OCI-LY1 (cell line): ENCODE measurements around the gene GNAL.

Experiments
- EZH2 ChIP-seq: fragments of 200-600 bp; sonication (generic), shearing (Covaris generic); IDR thresholded peaks from 2 replicates; pipeline ENCODE4 v1.8.0; 2017; ENCODE audit warnings: borderline replicate concordance, mixed run types, mild to moderate bottlenecking, antibody characterized with exemption, low read length, moderate library complexity, mixed read lengths
- TF ChIP-seq, protein P1 (sequence below): fragments of 200-600 bp; sonication (generic), shearing (Covaris generic); IDR thresholded peaks from 2 replicates; pipeline ENCODE4 v1.5.1; 2017; ENCODE audit warnings: mild to moderate bottlenecking, antibody characterized with exemption, low read length, moderate library complexity, mixed read lengths

DNA sequence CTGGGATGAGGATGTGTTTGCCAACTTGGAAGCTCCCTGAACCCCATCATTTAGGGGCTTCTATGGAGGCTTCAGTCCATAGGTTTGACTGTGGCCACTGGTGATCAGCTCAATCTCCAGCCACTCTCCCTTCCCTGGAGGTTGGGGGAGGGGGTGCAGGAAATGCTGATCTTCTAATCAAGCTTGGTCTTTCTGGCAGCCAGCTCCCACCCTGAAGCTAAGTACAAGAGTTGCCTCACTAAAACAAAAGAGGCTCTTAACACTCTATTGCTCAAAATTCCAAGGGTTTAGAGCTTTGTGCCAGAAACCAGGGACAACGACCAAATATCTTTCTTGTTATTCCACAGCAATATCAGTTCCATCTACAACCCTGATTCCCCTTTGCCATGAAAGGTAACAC is 238.4 kb downstream of the GNAL start:
- TF ChIP-seq, protein P1, sequence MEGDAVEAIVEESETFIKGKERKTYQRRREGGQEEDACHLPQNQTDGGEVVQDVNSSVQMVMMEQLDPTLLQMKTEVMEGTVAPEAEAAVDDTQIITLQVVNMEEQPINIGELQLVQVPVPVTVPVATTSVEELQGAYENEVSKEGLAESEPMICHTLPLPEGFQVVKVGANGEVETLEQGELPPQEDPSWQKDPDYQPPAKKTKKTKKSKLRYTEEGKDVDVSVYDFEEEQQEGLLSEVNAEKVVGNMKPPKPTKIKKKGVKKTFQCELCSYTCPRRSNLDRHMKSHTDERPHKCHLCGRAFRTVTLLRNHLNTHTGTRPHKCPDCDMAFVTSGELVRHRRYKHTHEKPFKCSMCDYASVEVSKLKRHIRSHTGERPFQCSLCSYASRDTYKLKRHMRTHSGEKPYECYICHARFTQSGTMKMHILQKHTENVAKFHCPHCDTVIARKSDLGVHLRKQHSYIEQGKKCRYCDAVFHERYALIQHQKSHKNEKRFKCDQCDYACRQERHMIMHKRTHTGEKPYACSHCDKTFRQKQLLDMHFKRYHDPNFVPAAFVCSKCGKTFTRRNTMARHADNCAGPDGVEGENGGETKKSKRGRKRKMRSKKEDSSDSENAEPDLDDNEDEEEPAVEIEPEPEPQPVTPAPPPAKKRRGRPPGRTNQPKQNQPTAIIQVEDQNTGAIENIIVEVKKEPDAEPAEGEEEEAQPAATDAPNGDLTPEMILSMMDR, result no peak
- TF ChIP-seq EZH2, result no peak
